LNCaP clone FGC (cell line): ENCODE data around the gene DSCAM.

Source experiments
- DNase-seq: peaks from one replicate; pipeline ENCODE4 v3.0.0-alpha.2; 2011; ENCODE audit warnings: low read depth
- H3K4me3 ChIP-seq: 2 replicates; pipeline ENCODE4 v1.5.1; 2011; ENCODE audit warnings: mild to moderate bottlenecking, low read depth, low read length, control low read depth
- TF ChIP-seq, protein P1 (sequence below): IDR thresholded peaks from 2 replicates; pipeline ENCODE4 v1.5.1; 2012; ENCODE audit warnings: mild to moderate bottlenecking; ENCODE audit not compliant: control insufficient read depth, insufficient read depth; ENCODE audit errors: extremely low read depth

The DSCAM gene

DNA sequence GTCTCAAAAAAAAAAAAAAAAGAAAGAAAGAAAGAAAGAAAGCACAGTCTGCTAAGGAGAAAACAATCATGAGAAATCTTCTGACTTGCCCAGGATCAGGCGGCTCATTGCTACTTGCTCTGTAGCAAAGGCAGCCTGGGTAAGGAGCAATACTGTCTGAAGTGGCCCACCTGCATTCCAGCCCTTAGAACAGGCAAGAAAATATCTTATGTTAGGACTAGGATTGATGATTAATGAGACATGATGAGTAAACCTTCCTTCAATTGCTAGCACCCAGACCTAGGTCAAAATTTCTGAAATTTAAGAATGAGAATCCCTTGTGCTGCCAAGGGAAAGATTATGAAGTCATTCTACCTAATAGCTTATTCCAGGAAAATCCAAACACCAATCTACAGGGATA is 140.8 kb downstream of the DSCAM start:
- DNase-seq: no peak
- TF ChIP-seq, protein P1, sequence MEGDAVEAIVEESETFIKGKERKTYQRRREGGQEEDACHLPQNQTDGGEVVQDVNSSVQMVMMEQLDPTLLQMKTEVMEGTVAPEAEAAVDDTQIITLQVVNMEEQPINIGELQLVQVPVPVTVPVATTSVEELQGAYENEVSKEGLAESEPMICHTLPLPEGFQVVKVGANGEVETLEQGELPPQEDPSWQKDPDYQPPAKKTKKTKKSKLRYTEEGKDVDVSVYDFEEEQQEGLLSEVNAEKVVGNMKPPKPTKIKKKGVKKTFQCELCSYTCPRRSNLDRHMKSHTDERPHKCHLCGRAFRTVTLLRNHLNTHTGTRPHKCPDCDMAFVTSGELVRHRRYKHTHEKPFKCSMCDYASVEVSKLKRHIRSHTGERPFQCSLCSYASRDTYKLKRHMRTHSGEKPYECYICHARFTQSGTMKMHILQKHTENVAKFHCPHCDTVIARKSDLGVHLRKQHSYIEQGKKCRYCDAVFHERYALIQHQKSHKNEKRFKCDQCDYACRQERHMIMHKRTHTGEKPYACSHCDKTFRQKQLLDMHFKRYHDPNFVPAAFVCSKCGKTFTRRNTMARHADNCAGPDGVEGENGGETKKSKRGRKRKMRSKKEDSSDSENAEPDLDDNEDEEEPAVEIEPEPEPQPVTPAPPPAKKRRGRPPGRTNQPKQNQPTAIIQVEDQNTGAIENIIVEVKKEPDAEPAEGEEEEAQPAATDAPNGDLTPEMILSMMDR: no peak
- no peak overlapping the region for H3K4me3 ChIP-seq

DNA sequence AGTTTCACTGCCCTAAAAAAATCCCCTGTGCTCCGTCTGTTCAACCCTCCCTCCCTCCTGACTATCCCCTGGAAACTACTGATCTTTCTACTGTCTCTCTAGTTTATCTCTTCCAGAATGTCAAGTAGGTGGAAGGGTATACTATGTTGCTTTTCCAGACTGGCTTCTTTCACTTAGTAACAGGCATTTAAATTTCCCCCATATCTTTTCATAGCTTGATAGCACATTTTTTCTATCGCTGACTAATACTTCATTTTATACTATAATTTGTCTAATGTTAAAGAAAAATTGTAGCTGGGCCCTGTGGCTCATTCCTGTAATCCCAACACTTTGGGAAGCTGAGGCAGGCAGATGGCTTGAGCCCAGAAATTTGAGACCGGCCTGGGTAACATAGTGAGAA is 142.8 kb downstream of the DSCAM start:
- no peak for DNase-seq
- TF ChIP-seq, protein P1: no peak
- no peak overlapping the region for H3K4me3 ChIP-seq

DNA sequence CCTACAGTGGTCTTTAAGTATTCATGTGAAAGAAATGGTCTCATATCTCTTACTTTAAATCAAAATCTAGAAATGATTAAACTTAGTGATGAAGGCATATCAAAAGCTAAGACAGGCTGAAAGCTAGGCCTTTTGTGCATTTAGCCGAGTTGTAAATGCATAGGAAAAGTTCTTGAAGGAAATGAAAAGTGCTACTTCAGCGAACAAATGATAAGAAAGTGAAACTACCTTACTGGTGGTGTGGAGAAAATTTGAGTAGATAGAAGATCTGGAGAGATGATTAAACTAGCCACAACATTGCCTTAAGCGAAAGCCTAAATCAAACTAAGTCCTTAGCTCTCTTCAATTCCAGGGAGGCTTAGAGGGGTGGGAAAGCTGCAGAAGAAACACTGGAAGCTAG is 147.6 kb downstream of the DSCAM start:
- no peak for DNase-seq
- TF ChIP-seq, protein P1: no peak
- no peak overlapping the region for H3K4me3 ChIP-seq

DNA sequence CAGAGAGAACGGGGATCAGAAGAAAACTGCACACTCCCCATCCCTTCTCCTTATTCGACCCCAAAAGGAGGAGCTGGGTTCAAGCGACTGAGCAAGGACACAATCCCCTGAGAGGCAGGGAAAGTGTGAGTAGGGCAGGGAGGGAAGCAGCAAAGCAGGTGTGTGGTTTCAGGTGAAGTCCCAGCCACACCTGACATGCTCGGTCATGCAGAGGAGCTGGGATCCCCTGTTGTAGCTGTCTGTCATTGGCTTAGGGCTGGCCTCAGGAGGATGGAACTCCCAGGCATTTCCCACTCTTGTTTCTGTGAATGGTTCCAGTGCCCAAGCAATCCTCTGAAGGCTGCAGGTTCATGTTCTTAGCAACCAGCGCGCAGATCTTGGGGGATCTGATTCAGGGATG is 150.7 kb downstream of the DSCAM start:
- no peak overlapping the region for H3K4me3 ChIP-seq
- DNase-seq: no peak
- TF ChIP-seq, protein P1: no peak

DNA sequence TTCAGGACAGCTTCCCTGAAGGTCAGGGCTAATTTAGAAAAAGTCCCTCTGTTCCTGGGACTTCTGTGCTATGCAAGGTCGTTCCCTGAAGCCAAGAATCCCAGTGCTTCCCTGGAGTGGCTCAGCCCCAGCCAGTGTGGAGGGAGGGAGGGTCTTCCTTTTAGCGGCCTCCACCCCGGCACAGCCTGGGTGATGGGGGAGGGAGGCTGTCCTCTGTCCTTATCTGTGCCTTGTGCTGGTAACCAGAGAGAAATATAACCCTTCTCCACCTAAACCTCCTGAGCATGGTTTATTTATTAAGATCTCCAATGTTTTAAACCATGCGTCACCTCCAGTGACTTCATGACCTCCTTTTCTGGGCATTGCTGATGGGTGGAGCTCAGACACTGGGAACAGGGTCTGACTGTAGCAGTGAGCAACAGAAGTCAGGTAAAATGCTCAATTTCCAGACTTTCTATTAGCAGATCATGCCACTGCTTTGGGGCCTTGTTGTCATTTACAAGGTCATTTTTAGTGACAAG is 157.1 kb downstream of the DSCAM start:
- H3K4me3 ChIP-seq: no peak overlapping the region
- DNase-seq: no peak
- TF ChIP-seq, protein P1: no peak

DNA sequence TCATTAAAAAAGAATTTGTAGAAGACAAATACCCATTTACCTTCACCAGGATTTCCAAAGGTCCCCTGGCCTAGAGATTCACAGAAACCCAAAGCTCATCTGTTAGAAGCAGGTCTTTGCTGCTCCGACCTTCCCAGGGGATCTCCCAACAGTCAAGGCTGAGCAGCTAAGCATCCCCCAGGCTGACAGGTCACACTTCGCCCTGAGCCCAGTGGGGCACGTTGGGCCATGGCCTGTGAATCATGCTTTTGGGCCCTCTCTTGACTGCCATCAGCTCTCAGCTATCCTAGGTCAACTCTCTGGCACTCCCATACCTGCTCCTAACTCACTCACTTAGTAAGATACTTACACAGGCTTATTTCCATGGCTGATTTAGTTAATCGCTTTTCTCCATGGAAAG is 157.7 kb downstream of the DSCAM start:
- TF ChIP-seq, protein P1: no peak
- no peak for DNase-seq
- H3K4me3 ChIP-seq: no peak overlapping the region

DNA sequence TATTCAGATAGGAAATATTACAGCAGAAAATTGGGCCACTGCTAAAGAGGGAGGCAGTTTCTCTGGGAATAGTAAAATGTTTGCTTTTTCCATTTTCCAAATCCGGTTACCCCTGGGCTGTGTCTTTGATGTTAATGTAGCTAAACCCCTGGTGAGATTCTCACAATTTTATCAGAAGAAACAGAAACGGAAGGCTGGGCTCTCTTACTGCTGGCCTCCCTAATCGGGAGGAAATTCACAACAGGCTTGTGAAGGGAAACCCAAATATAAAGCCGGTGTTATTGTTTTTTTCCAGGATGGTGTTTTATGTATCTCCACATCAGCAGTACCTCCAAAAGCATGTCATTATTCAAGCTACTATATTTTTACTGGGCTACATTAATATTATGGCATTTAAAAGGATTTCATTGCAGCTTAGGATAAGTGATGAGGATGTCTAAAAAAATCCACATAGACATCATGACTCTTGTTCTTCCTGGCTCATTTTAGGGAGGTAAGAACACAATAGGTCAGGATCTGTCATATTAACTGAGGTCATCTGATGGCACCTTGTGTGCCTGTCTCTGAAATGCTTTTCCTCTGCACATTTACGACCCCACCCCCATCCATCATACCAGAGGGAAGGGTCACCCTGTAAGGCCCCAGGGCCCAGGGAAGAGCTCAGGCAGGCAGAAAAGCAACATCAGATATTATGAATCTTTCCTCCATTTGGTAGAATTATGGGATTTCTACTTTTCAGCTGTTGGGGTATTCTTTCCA is 158.7 kb downstream of the DSCAM start:
- no peak overlapping the region for H3K4me3 ChIP-seq
- no peak for DNase-seq
- TF ChIP-seq, protein P1: no peak
